ENCODE measurements around the gene GLIPR2.

Gene GLIPR2

GRCh38 chr9:36191686-36192085 lies 55.2 kb downstream of the GLIPR2 start:
- TF ChIP-seq, protein P1, sequence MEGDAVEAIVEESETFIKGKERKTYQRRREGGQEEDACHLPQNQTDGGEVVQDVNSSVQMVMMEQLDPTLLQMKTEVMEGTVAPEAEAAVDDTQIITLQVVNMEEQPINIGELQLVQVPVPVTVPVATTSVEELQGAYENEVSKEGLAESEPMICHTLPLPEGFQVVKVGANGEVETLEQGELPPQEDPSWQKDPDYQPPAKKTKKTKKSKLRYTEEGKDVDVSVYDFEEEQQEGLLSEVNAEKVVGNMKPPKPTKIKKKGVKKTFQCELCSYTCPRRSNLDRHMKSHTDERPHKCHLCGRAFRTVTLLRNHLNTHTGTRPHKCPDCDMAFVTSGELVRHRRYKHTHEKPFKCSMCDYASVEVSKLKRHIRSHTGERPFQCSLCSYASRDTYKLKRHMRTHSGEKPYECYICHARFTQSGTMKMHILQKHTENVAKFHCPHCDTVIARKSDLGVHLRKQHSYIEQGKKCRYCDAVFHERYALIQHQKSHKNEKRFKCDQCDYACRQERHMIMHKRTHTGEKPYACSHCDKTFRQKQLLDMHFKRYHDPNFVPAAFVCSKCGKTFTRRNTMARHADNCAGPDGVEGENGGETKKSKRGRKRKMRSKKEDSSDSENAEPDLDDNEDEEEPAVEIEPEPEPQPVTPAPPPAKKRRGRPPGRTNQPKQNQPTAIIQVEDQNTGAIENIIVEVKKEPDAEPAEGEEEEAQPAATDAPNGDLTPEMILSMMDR (conservative IDR thresholded peaks at IDR 0.05) = no peak
- no peak for TF ChIP-seq ZFX (IDR thresholded peaks at IDR 0.05)
- H3K27ac ChIP-seq = peak overlapping the region; percentile 95

DNA sequence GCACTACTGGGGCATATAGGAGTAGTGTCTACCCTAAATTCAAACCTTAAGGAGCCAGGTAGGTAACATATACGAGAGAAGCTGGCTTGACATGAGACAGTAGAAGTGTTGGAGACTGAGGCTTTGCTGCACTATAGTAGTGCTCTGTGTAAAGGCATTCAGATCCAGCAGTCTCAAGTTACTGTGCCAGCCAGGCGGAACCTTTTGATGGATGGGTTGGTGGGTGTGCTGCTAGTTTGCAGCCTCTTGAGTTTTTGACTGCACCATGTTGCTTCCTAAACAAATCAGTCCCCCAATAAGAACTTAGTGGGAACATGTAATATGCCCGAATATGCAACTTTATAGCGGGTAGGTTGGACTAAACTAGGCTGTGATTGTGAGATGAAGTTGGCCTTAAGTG lies 55.7 kb downstream of the GLIPR2 start:
- no peak overlapping the region; the same call in 1 of the 2 replicates for H3K27ac ChIP-seq
- TF ChIP-seq ZFX (IDR thresholded peaks at IDR 0.05) = no peak
- TF ChIP-seq, protein P1 (conservative IDR thresholded peaks at IDR 0.05) = no peak

DNA sequence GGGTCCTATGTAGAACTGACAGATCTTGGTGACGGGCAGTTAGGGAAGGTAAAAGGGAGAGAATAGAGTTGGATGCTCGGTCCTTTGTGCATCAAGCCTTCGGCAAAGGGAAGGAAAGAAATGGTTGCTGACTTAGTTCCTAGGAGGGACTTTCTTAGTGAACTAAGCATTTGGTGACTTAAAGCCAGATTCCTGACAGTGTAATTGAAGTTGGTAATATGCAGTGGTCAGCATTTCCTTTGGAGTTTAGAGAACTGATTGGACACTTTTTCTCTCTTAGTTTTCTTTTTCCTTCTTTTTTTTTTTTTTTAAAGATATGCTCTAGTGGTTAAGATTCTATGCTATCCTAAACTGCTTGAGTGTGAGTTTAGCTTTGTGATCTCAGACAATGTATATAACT lies 56.5 kb downstream of the GLIPR2 start:
- TF ChIP-seq, protein P1 (conservative IDR thresholded peaks at IDR 0.05) = no peak
- no peak for TF ChIP-seq ZFX (IDR thresholded peaks at IDR 0.05)
- H3K27ac ChIP-seq = no peak overlapping the region

GRCh38 chr9:36194326-36195000 lies 57.9 kb downstream of the GLIPR2 start:
- H3K27ac ChIP-seq = no peak overlapping the region
- TF ChIP-seq, protein P1 (conservative IDR thresholded peaks at IDR 0.05) = no peak
- TF ChIP-seq ZFX (IDR thresholded peaks at IDR 0.05) = no peak

GRCh38 chr9:36204906-36205547 lies 68.5 kb downstream of the GLIPR2 start:
- H3K27ac ChIP-seq = no peak overlapping the region
- TF ChIP-seq ZFX (IDR thresholded peaks at IDR 0.05) = no peak
- TF ChIP-seq, protein P1 (conservative IDR thresholded peaks at IDR 0.05) = no peak; the same call in 1 of the 2 replicates

- H3K27ac ChIP-seq = no peak overlapping the region
- TF ChIP-seq, protein P1 (conservative IDR thresholded peaks at IDR 0.05) = no peak
- no peak for TF ChIP-seq ZFX (IDR thresholded peaks at IDR 0.05)
Measured at GRCh38 chr9:36207016-36207415, 70.5 kb downstream of the GLIPR2 start.

DNA sequence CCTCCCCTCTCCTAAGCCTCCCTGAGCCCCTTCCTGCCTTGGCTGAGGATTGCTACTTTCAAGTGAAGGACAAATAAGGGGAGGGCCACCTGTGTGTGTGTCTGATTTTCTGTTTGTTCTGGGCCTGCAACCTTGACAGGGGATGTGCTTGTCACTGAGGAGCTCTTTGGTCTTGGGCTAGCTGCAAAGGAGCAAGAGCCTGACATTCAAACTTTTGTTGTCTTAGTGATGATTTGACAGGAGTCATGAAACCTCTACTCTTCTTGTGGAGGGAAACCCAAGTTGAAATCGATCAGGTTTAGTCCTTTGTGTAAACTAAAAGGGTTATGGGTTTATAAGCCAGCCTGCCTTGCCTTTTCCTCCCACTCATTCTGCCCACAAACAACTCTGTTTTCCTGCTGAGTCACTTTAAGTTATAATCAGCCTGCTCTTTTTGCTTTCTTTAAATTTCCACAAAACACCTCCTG lies 71.0 kb downstream of the GLIPR2 start:
- TF ChIP-seq ZFX (IDR thresholded peaks at IDR 0.05) = no peak
- TF ChIP-seq, protein P1 (conservative IDR thresholded peaks at IDR 0.05) = no peak
- H3K27ac ChIP-seq = no peak overlapping the region
